ENCODE measurements around the gene NPHP4.

NPHP4 gene

DNA sequence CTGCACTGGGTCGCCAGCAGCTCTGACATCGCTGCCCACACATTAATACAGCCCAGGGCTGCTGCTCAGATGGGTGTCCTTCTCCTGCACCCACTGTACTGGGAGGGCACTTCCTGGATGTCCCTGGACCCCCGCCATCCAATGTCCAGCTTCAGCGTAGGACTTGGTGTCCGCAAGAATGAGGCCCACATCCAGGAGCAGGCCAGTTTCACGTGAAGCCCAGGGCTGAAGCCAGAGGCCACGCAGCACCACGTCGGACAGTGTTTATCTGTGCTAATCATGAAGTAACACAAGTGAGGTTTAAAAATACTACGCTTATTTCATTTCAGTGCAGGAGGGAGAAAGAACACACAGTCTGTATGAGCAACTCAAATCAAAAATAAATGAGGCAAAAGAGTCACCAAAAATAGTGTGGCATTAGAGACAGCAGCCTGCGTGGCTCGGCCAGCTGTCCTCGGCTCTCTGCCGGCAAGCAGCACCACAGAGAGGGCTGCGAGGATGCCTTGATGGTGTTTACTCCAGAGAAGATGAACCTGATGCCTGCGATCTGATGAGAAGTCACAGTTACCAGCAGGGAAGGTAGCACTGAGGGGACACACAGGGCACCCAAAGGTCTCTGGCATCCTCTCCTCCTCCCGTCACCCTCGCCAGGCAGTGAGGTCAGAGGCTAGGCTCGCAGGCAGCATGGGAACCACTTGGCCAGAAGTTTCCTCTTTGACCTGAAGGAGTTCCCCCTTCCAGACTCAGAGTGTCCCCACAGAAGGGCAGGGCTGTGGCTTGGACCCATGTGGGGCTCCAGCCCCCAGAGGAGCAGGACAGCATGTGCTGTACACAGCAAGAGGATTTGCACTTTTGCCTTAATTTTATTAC lies 22.1 kb upstream of the NPHP4 start:
- DNase-seq (ENCODE audit: low read depth), result no peak
- TF ChIP-seq, protein P1, sequence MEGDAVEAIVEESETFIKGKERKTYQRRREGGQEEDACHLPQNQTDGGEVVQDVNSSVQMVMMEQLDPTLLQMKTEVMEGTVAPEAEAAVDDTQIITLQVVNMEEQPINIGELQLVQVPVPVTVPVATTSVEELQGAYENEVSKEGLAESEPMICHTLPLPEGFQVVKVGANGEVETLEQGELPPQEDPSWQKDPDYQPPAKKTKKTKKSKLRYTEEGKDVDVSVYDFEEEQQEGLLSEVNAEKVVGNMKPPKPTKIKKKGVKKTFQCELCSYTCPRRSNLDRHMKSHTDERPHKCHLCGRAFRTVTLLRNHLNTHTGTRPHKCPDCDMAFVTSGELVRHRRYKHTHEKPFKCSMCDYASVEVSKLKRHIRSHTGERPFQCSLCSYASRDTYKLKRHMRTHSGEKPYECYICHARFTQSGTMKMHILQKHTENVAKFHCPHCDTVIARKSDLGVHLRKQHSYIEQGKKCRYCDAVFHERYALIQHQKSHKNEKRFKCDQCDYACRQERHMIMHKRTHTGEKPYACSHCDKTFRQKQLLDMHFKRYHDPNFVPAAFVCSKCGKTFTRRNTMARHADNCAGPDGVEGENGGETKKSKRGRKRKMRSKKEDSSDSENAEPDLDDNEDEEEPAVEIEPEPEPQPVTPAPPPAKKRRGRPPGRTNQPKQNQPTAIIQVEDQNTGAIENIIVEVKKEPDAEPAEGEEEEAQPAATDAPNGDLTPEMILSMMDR (IDR thresholded peaks at IDR 0.05; ENCODE audit: control insufficient read depth, extremely low read depth, insufficient read depth), result no peak
- H3K4me3 ChIP-seq (ENCODE audit: low read depth, low read length), result no peak overlapping the region

DNA sequence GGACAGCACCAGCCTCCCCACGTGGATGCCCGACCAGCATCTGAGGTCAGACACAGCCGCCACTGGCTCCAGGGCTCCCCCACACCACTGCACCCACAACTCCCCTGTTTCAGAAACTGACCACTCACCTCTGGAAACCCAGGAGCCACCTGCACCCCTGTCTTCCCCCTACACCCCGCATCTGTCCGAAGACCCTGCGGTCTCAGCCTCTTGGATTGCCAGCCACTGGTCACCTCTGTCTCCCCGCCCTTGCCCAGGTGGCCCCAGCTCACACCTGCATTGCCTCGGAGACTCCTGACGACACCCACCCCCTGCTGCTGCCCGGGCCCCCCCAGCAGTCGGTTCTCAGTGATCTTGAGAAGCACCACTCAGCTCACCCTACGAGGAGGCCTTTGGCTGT lies 21.3 kb upstream of the NPHP4 start:
- no peak for DNase-seq (ENCODE audit: low read depth)
- TF ChIP-seq, protein P1 (IDR thresholded peaks at IDR 0.05; ENCODE audit: control insufficient read depth, extremely low read depth, insufficient read depth), result no peak
- H3K4me3 ChIP-seq (ENCODE audit: low read depth, low read length), result no peak overlapping the region

DNA sequence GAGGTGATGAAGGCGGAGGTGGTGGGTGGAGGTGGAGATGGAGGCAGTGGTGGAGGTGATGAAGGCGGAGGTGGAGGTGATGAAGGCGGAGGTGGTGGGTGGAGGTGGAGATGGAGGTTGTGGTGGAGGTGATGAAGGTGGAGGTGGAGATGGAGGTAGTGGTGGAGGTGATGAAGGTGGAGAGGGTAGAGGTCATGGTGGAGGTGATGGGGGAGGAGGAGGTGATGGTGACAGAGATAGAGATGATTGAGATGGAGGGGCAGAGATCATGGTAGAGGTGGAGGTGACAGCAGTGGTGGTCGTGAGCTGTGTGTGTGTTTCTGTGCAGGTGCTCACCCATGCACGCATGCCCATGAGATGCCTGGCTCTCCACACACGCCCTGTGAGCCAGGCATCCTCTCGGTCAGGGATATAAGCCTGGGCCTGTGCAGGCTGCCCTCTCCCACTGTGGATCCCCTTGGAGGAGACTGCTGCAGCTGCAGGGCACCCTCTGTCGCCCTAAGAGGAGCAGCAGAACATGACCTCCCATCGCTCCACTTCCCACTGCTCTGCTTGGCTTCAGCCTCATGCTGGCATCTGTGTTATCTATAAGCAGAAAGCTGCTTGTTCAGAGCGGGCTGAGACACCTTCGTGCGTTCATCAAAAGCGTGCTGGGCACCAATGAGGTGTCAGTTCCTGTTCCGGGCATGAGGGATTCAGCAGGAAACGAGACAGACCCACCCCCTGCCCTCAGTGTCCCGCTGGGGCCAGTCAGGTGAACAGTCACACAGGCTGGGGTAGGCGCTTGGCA lies 20.5 kb upstream of the NPHP4 start:
- TF ChIP-seq, protein P1 (IDR thresholded peaks at IDR 0.05; ENCODE audit: control insufficient read depth, extremely low read depth, insufficient read depth), result no peak
- no peak for DNase-seq (ENCODE audit: low read depth)

DNA sequence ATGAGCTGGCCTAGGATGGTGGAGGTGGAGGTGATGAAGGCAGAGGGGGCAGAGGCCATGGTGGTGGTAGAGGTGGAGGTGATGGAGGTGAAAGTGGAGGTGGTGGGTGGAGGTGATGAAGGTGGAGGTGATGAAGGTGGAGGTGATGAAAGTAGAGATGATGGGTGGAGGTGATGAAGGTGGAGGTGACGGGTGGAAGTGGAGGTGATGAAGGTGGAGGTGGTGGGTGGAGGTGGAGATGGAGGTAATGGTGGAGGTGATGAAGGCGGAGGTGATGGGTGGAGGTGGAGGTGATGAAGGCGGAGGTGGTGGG lies 19.7 kb upstream of the NPHP4 start:
- TF ChIP-seq, protein P1 (IDR thresholded peaks at IDR 0.05; ENCODE audit: control insufficient read depth, extremely low read depth, insufficient read depth), result no peak
- no peak overlapping the region for H3K4me3 ChIP-seq (ENCODE audit: low read depth, low read length)
- DNase-seq (ENCODE audit: low read depth), result no peak

More for the DNA sequence above, 20.5 kb upstream of the NPHP4 start:
- H3K4me3 ChIP-seq (ENCODE audit: low read depth, low read length), result no peak overlapping the region

DNA sequence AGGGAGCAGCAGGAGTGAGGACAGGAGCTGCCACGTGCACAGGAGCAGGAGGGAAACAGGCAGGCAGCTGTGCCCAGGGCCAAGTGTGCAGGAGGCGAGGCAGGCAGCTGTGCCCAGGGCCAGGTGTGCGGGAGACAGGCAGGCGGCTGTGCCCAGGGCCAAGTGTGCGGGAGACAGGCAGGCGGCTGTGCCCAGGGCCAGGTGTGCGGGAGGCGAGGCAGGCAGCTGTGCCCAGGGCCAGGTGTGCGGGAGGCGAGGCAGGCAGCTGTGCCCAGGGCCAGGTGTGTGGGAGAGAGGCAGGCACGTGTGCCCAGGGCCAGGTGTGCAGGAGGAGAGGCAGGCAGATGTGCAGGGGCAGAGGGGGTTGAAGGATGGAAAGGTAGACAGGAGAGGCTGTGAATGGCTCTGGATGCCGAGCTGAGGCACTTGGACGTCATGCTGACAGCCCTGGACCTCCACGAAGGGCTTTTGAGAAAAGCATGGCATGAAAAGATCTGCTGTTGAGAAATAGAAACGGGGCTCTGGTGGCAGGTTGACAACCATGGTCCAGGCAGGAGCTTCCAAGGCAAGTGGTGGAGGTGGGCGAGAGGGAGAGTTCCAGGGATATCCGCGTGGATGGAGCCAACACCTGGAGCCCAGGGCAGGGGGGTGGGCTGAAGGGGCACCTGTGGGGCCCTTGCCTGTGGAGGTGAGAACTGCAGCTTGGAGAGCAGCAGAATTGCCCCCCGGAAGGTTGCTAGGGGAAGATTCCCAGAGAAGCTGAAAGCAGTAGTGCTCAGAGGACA lies 19.1 kb upstream of the NPHP4 start:
- no peak overlapping the region for H3K4me3 ChIP-seq (ENCODE audit: low read depth, low read length)
- no peak for DNase-seq (ENCODE audit: low read depth)
- TF ChIP-seq, protein P1 (IDR thresholded peaks at IDR 0.05; ENCODE audit: control insufficient read depth, extremely low read depth, insufficient read depth), result no peak

DNA sequence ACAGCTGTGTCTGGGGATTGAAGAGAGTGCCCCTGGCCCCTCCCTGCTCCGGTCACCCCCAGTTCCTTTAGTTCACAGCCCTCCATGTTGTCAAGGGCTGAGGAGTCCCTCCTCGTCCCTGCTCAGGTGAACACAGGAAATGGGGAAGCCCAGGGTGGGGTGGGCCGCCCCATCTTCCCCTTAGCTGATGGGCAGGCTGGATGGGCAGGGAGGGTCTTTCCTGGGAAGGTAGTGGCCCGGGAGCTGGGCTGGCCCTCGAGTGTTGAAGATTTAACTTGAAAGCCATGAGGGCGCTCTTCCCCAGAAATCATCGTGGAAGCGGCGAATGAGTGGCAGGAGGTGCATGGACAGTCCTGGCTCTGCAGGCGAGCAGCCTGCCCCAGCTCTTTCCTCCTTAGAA lies 18.3 kb upstream of the NPHP4 start:
- no peak for DNase-seq (ENCODE audit: low read depth)
- no peak overlapping the region for H3K4me3 ChIP-seq (ENCODE audit: low read depth, low read length)

More for the DNA sequence above, 18.3 kb upstream of the NPHP4 start:
- TF ChIP-seq, protein P1 (IDR thresholded peaks at IDR 0.05; ENCODE audit: control insufficient read depth, extremely low read depth, insufficient read depth), result no peak
